GM12878 (cell line): ENCODE measurements around the gene TIRAP. TPM values are rescaled to one million over a fixed set of nuclear protein-coding genes. Genes with fewer than 3 reads are reported as not detected.

ENCODE experiments used
- BMI1 ChIP-seq: fragments of 450-650 bp; IDR thresholded peaks from 2 replicates; pipeline ENCODE4 v1.6.1; 2016; ENCODE audit warnings: mild to moderate bottlenecking, moderate library complexity, borderline replicate concordance
- CBFB ChIP-seq: IDR thresholded peaks from 2 replicates; pipeline ENCODE4 v1.6.1; 2016; ENCODE audit warnings: antibody characterized with exemption, low read depth
- E2F8 ChIP-seq: fragments of 450-650 bp; IDR thresholded peaks from 2 replicates; pipeline ENCODE4 v1.6.1; 2018; ENCODE audit warnings: mild to moderate bottlenecking, low read depth, moderate library complexity; ENCODE audit not compliant: partially characterized antibody
- ELK1 ChIP-seq: IDR thresholded peaks from 2 replicates; pipeline ENCODE4 v1.6.1; 2012; ENCODE audit warnings: low read depth, low read length, improper control_type of control experiment
- LARP7 ChIP-seq: fragments of 450-650 bp; IDR thresholded peaks from 2 replicates; pipeline ENCODE4 v1.6.1; 2017; ENCODE audit warnings: mild to moderate bottlenecking
- MEF2A ChIP-seq: IDR thresholded peaks from 2 replicates; pipeline ENCODE4 v1.6.1; 2011; ENCODE audit warnings: low read depth, mild to moderate bottlenecking, low read length, moderate library complexity; ENCODE audit not compliant: insufficient read depth
- MTA3 ChIP-seq: IDR thresholded peaks from 2 replicates; pipeline ENCODE4 v1.6.1; 2012; ENCODE audit warnings: low read length, inconsistent platforms, borderline replicate concordance
- MXI1 ChIP-seq: fragments of 150-350 bp; IDR thresholded peaks from 2 replicates; pipeline ENCODE4 v1.6.1; 2011; ENCODE audit warnings: low read depth, mild to moderate bottlenecking, inconsistent platforms, low read length, improper control_type of control experiment
- NFYB ChIP-seq: IDR thresholded peaks from 2 replicates; pipeline ENCODE4 v1.6.1; 2011; ENCODE audit warnings: low read depth, mild to moderate bottlenecking, low read length, improper control_type of control experiment, moderate library complexity; ENCODE audit not compliant: insufficient read depth
- NR2C1 ChIP-seq: fragments of 450-650 bp; IDR thresholded peaks from 2 replicates; pipeline ENCODE4 v1.6.1; 2017; ENCODE audit warnings: antibody characterized with exemption, mild to moderate bottlenecking, moderate library complexity
- RAD21 ChIP-seq: IDR thresholded peaks from 2 replicates; pipeline ENCODE4 v1.6.1; 2011; ENCODE audit warnings: mild to moderate bottlenecking, low read depth, low read length, moderate library complexity; ENCODE audit not compliant: insufficient read depth
- SMC3 ChIP-seq: IDR thresholded peaks from 2 replicates; pipeline ENCODE4 v1.6.1; 2011; ENCODE audit warnings: low read length, improper control_type of control experiment, borderline replicate concordance
- TCF12 ChIP-seq: IDR thresholded peaks from 2 replicates; pipeline ENCODE4 v1.6.1; 2011; ENCODE audit warnings: low read depth, mild to moderate bottlenecking, low read length
- USF2 ChIP-seq: IDR thresholded peaks from 2 replicates; pipeline ENCODE4 v1.6.1; 2011; ENCODE audit warnings: low read depth, low read length, improper control_type of control experiment, borderline replicate concordance
- ZNF592 ChIP-seq: fragments of 450-650 bp; IDR thresholded peaks from 2 replicates; pipeline ENCODE4 v1.6.1; 2017; ENCODE audit warnings: mild to moderate bottlenecking, moderate library complexity
- polyA plus RNA-seq, 11 experiments: library from polyadenylated mRNA; depleted of rRNA in 4 of 11; unstranded in 6 of 11; stranded (reverse) in 5 of 11; fragments of >200 nt; fragmentation: Nextera tagmentation in 4 of 11; fragmentation: Illumina TruSeq in 1 of 11; extraction: Ambion mirVana in 4 of 11; extraction: Trizol in 1 of 11; gene quantifications; 1 replicate in 1 of 11; 2 replicates in 10 of 11; pipeline versions ENCODE4 v1.2.1 to v1.2.3, GENCODE V29; 2011 to 2016; ENCODE audit warnings: inconsistent platforms in 2 of 11, missing spikeins in 2 of 11, low read depth in 1 of 11
- total RNA-seq, 4 experiments: library from RNA; depleted of rRNA in 3 of 4; stranded (reverse); fragments of >200 nt in 3 of 4; fragmentation: Illumina TruSeq in 1 of 4; extraction: Trizol in 1 of 4; gene quantifications; 2 replicates each; pipeline versions ENCODE4 v1.2.1 to v1.2.3, GENCODE V29; 2013 to 2021

Gene TIRAP
- total and polyA plus RNA-seq, 10 of the 15 experiments (the other 5 are each of a cell fraction or from before 2014, with no cell fraction given) = 0.76 to 9.9 (median 4.7) TPM

- TF ChIP-seq ELK1 (no peak), MTA3 (no peak), MXI1 (no peak), BMI1 (no peak), LARP7 (no peak), MEF2A (no peak), CBFB (0 out of 2 replicates have a peak, but pooled peaks have one; percentile 51), NR2C1 (no peak), SMC3 (peak; percentile 83), TCF12 (peak; percentile 69), E2F8 (no peak), USF2 (no peak), NFYB (no peak), RAD21 (peak; percentile 89), ZNF592 (no peak)
These were observed 27.5 kb downstream of the TIRAP start (continued) for GRCh38 chr11:126310200-126310991.
